OCI-LY1 (cell line): ENCODE results near the gene IGF1R.

Experiments used
- EZH2 ChIP-seq: fragments of 200-600 bp; sonication (generic), shearing (Covaris generic); IDR thresholded peaks from 2 replicates; pipeline ENCODE4 v1.8.0; 2017; ENCODE audit warnings: borderline replicate concordance, mixed run types, mild to moderate bottlenecking, antibody characterized with exemption, low read length, moderate library complexity, mixed read lengths
- TF ChIP-seq, protein P1 (sequence below): fragments of 200-600 bp; sonication (generic), shearing (Covaris generic); IDR thresholded peaks from 2 replicates; pipeline ENCODE4 v1.5.1; 2017; ENCODE audit warnings: mild to moderate bottlenecking, antibody characterized with exemption, low read length, moderate library complexity, mixed read lengths

DNA sequence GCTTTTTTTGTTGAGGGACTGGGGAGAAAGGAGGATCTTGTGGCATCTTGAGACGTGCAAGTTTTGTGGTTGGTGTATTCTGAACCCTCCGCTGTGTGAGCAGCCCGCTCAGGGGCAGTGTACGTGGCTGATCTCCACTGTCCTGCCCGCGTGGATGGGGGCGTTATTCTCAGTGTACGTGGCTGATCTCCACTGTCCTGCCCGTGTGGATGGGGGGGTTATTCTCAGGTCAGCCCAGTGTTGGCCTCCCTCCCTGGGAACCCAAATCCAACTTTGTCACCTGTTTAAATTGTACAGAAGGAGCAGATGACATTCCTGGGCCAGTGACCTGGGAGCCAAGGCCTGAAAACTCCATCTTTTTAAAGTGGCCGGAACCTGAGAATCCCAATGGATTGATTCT is 275.2 kb downstream of the IGF1R start:
- TF ChIP-seq EZH2 = no peak
- TF ChIP-seq, protein P1, sequence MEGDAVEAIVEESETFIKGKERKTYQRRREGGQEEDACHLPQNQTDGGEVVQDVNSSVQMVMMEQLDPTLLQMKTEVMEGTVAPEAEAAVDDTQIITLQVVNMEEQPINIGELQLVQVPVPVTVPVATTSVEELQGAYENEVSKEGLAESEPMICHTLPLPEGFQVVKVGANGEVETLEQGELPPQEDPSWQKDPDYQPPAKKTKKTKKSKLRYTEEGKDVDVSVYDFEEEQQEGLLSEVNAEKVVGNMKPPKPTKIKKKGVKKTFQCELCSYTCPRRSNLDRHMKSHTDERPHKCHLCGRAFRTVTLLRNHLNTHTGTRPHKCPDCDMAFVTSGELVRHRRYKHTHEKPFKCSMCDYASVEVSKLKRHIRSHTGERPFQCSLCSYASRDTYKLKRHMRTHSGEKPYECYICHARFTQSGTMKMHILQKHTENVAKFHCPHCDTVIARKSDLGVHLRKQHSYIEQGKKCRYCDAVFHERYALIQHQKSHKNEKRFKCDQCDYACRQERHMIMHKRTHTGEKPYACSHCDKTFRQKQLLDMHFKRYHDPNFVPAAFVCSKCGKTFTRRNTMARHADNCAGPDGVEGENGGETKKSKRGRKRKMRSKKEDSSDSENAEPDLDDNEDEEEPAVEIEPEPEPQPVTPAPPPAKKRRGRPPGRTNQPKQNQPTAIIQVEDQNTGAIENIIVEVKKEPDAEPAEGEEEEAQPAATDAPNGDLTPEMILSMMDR = no peak
